HepG2 (cell line): ENCODE results near the gene RILP. TPM values are rescaled to one million over a fixed set of nuclear protein-coding genes. Genes with fewer than 3 reads are reported as not detected.

Experiments
- ADNP ChIP-seq: sonication (generic); formaldehyde crosslinking; IDR thresholded peaks from 2 replicates; pipeline ENCODE4 v1.4.0; 2020; ENCODE audit warnings: missing genetic modification reagents
- KDM2A ChIP-seq: sonication (generic); formaldehyde crosslinking; IDR thresholded peaks from 2 replicates; pipeline ENCODE4 v1.4.0; 2020; ENCODE audit warnings: low read depth, missing genetic modification reagents, borderline replicate concordance
- KDM5B ChIP-seq: sonication (generic); formaldehyde crosslinking; IDR thresholded peaks from 2 replicates; pipeline ENCODE4 v1.4.0; 2020; ENCODE audit warnings: missing genetic modification reagents, mild to moderate bottlenecking, borderline replicate concordance
- KDM6A ChIP-seq: IDR thresholded peaks from 2 replicates; pipeline ENCODE4 v1.6.1; 2016; ENCODE audit warnings: low read depth
- KLF11 ChIP-seq: IDR thresholded peaks from 2 replicates; pipeline ENCODE4 v1.6.1; 2016; ENCODE audit warnings: missing compliant biosample characterization
- MEF2D ChIP-seq: sonication (generic); formaldehyde crosslinking; IDR thresholded peaks from 2 replicates; pipeline ENCODE4 v1.5.1; 2020; ENCODE audit warnings: mild to moderate bottlenecking, missing genetic modification reagents
- PHF5A ChIP-seq: IDR thresholded peaks from one replicate; pipeline ENCODE4 v1.6.1; 2018; ENCODE audit warnings: low read depth, missing genetic modification reagents; ENCODE audit not compliant: unreplicated experiment
- TBL1XR1 ChIP-seq: fragments of 150-350 bp; IDR thresholded peaks from 2 replicates; pipeline ENCODE4 v1.6.1; 2014; ENCODE audit warnings: borderline replicate concordance, low read length; ENCODE audit not compliant: partially characterized antibody
- TIGD3 ChIP-seq: sonication (generic); formaldehyde crosslinking; IDR thresholded peaks from 2 replicates; pipeline ENCODE4 v1.5.1; 2020; ENCODE audit warnings: mild to moderate bottlenecking, missing genetic modification reagents, borderline replicate concordance
- ZBTB3 ChIP-seq: sonication (generic); formaldehyde crosslinking; IDR thresholded peaks from 2 replicates; pipeline ENCODE4 v1.4.0; 2020; ENCODE audit warnings: low read depth, mild to moderate bottlenecking, moderate library complexity, missing genetic modification reagents, borderline replicate concordance
- ZMYM4 ChIP-seq: sonication (generic); formaldehyde crosslinking; IDR thresholded peaks from 2 replicates; pipeline ENCODE4 v1.8.1; 2023; ENCODE audit warnings: mild to moderate bottlenecking, missing genetic modification reagents
- ZNF431 ChIP-seq: sonication (generic); formaldehyde crosslinking; IDR thresholded peaks from 2 replicates; pipeline ENCODE4 v1.9.0; 2022; ENCODE audit warnings: missing genetic modification reagents, low read depth, mild to moderate bottlenecking, borderline replicate concordance
- ZNF652 ChIP-seq: IDR thresholded peaks from 2 replicates; pipeline ENCODE4 v1.6.1; 2016; ENCODE audit warnings: low read depth, borderline replicate concordance
- polyA plus RNA-seq, 8 experiments: library from polyadenylated mRNA; depleted of rRNA in 3 of 8; stranded (reverse) in 7 of 8; unstranded in 1 of 8; fragments of >200 nt; fragmentation: Illumina TruSeq in 4 of 8; extraction: Trizol in 4 of 8; gene quantifications; 2 replicates each; pipeline versions ENCODE4 v1.2.1 to v1.2.3, GENCODE V29; 2011 to 2016; ENCODE audit warnings: low read depth in 4 of 8, missing spikeins in 1 of 8, mixed read lengths in 1 of 8; ENCODE audit not compliant: insufficient read depth in 1 of 8
- total RNA-seq, 5 experiments: library from RNA; depleted of rRNA; stranded (reverse); fragments of >200 nt; fragmentation: Illumina TruSeq; extraction: Trizol; gene quantifications; 2 replicates each; pipeline ENCODE4 v1.2.3, GENCODE V29; 2016; ENCODE audit warnings: low read depth in 1 of 5
- TF ChIP-seq, protein P1 (sequence below), 2 experiments: fragments of 450-650 bp in 1 of 2; sonication (generic) in 1 of 2; formaldehyde crosslinking in 1 of 2; IDR thresholded peaks; 2 replicates each; pipeline versions ENCODE4 v1.6.1 to v1.8.0; 2016 to 2022; ENCODE audit warnings: antibody characterized with exemption in 1 of 2, mild to moderate bottlenecking in 1 of 2, missing genetic modification reagents in 1 of 2
- TF ChIP-seq, protein P2 (sequence below), 2 experiments: fragments of 450-650 bp in 1 of 2; sonication (generic) in 1 of 2; formaldehyde crosslinking; IDR thresholded peaks; 2 replicates each; pipeline versions ENCODE4 v1.5.0 to v1.8.0; 2020 to 2022; ENCODE audit warnings: mild to moderate bottlenecking in 1 of 2, missing genetic modification reagents in 1 of 2
- TF ChIP-seq, protein P3 (sequence below): sonication (generic); formaldehyde crosslinking; conservative IDR thresholded peaks from 2 replicates; pipeline ENCODE4 v1.4.0; 2020; ENCODE audit warnings: missing genetic modification reagents

The RILP gene
- total and polyA plus RNA-seq, 2 of the 13 experiments (the other 11 are each of a cell fraction or from before 2014, with no cell fraction given) = 6.6 to 8.1 TPM

GRCh38 chr17:1627982-1628855 is 21.4 kb downstream of the RILP start, which contains the start of gene SLC43A2 (continued):
- TF ChIP-seq, protein P1, sequence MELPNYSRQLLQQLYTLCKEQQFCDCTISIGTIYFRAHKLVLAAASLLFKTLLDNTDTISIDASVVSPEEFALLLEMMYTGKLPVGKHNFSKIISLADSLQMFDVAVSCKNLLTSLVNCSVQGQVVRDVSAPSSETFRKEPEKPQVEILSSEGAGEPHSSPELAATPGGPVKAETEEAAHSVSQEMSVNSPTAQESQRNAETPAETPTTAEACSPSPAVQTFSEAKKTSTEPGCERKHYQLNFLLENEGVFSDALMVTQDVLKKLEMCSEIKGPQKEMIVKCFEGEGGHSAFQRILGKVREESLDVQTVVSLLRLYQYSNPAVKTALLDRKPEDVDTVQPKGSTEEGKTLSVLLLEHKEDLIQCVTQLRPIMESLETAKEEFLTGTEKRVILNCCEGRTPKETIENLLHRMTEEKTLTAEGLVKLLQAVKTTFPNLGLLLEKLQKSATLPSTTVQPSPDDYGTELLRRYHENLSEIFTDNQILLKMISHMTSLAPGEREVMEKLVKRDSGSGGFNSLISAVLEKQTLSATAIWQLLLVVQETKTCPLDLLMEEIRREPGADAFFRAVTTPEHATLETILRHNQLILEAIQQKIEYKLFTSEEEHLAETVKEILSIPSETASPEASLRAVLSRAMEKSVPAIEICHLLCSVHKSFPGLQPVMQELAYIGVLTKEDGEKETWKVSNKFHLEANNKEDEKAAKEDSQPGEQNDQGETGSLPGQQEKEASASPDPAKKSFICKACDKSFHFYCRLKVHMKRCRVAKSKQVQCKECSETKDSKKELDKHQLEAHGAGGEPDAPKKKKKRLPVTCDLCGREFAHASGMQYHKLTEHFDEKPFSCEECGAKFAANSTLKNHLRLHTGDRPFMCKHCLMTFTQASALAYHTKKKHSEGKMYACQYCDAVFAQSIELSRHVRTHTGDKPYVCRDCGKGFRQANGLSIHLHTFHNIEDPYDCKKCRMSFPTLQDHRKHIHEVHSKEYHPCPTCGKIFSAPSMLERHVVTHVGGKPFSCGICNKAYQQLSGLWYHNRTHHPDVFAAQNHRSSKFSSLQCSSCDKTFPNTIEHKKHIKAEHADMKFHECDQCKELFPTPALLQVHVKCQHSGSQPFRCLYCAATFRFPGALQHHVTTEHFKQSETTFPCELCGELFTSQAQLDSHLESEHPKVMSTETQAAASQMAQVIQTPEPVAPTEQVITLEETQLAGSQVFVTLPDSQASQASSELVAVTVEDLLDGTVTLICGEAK (IDR thresholded peaks at IDR 0.05) = no peak
- TF ChIP-seq, protein P1 (CRISPR knock-in tag; IDR thresholded peaks at IDR 0.05) = peak; percentile 63
- TF ChIP-seq, protein P2, sequence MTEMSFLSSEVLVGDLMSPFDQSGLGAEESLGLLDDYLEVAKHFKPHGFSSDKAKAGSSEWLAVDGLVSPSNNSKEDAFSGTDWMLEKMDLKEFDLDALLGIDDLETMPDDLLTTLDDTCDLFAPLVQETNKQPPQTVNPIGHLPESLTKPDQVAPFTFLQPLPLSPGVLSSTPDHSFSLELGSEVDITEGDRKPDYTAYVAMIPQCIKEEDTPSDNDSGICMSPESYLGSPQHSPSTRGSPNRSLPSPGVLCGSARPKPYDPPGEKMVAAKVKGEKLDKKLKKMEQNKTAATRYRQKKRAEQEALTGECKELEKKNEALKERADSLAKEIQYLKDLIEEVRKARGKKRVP (CRISPR knock-in tag; IDR thresholded peaks at IDR 0.05) = no peak
- TF ChIP-seq ZNF652 (CRISPR knock-in tag) (no peak), TIGD3 (CRISPR knock-in tag) (no peak), KDM2A (CRISPR knock-in tag) (peak; percentile 57; the same call in 1 of the 2 replicates), MEF2D (CRISPR knock-in tag) (no peak), ADNP (CRISPR knock-in tag) (no peak), PHF5A (no peak), KDM6A (no peak), ZNF431 (CRISPR knock-in tag) (peak; percentile 61; the same call in 1 of the 2 replicates), TBL1XR1 (no peak), ZMYM4 (CRISPR knock-in tag) (peak; percentile 14; the same call in 1 of the 2 replicates), KLF11 (CRISPR knock-in tag) (no peak), ZBTB3 (CRISPR knock-in tag) (no peak), KDM5B (CRISPR knock-in tag) (peak; percentile 62)
- TF ChIP-seq, protein P3, sequence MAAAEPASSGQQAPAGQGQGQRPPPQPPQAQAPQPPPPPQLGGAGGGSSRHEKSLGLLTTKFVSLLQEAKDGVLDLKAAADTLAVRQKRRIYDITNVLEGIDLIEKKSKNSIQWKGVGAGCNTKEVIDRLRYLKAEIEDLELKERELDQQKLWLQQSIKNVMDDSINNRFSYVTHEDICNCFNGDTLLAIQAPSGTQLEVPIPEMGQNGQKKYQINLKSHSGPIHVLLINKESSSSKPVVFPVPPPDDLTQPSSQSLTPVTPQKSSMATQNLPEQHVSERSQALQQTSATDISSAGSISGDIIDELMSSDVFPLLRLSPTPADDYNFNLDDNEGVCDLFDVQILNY (CRISPR knock-in tag) = no peak
